K562 (cell line): ENCODE data around the gene UNC93B1.
"Not testable (repeated sequence)": the region's sequence is repeated elsewhere in the genome, so short reads cannot be mapped to it uniquely, and the experiment has no call there.

Experiments
- EP300 ChIP-seq: IDR thresholded peaks from 2 replicates; pipeline ENCODE4 v1.6.1; 2012; ENCODE audit warnings: low read length, improper control_type of control experiment
- FOXA3 ChIP-seq, 2 experiments: fragments of 450-650 bp in 1 of 2; sonication (generic) in 1 of 2; formaldehyde crosslinking; IDR thresholded peaks in 1 of 2; conservative IDR thresholded peaks in 1 of 2; 2 replicates each; pipeline versions ENCODE4 v1.4.0 to v1.8.0; 2020 to 2022; ENCODE audit warnings: mild to moderate bottlenecking in 2 of 2, missing genetic modification reagents in 1 of 2
- MTA2 ChIP-seq: fragments of 450-650 bp; IDR thresholded peaks from 2 replicates; pipeline ENCODE4 v1.6.1; 2016; ENCODE audit warnings: low read depth
- NR3C1 ChIP-seq: sonication (generic); formaldehyde crosslinking; IDR thresholded peaks from 2 replicates; pipeline ENCODE4 v1.8.1; 2022; ENCODE audit warnings: missing genetic modification reagents
- POLR2A ChIP-seq: fragments of 450-650 bp; conservative IDR thresholded peaks from 2 replicates; pipeline ENCODE4 v1.6.1; 2016
- POLR2AphosphoS2 ChIP-seq: IDR thresholded peaks from 2 replicates; pipeline ENCODE4 v1.6.1; 2012; ENCODE audit warnings: low read length, improper control_type of control experiment
- SMARCE1 ChIP-seq: fragments of 450-650 bp; IDR thresholded peaks from 2 replicates; pipeline ENCODE4 v1.7.1; 2016; ENCODE audit warnings: mild to moderate bottlenecking
- SNRNP70 ChIP-seq: fragments of 200-400 bp; formaldehyde crosslinking; optimal IDR thresholded peaks from 2 replicates; pipeline ENCODE3; 2017; ENCODE audit warnings: low read depth, low read length
- ZNF274 ChIP-seq: IDR thresholded peaks from 2 replicates; pipeline ENCODE4 v1.6.1; 2011; ENCODE audit warnings: low read depth, mild to moderate bottlenecking, low read length, moderate library complexity, borderline replicate concordance
- TF ChIP-seq, protein P1 (sequence below): fragments of 250-450 bp; sonication (Bioruptor Pico); IDR thresholded peaks from 2 replicates; pipeline ENCODE4 v1.5.0; 2020; ENCODE audit warnings: mild to moderate bottlenecking
- TF ChIP-seq, protein P2 (sequence below), 3 experiments: IDR thresholded peaks in 2 of 3; conservative IDR thresholded peaks in 1 of 3; 2 replicates each; pipeline ENCODE4 v1.5.1; 2011 to 2012; ENCODE audit warnings: low read length in 3 of 3, mild to moderate bottlenecking in 3 of 3, control low read depth in 2 of 3, improper control_type of control experiment in 1 of 3, inconsistent platforms in 1 of 3, low read depth in 1 of 3, mixed read lengths in 1 of 3, moderate library complexity in 1 of 3; ENCODE audit not compliant: insufficient read depth in 2 of 3
- TF ChIP-seq, protein P3 (sequence below), 2 experiments: IDR thresholded peaks; 2 replicates each; pipeline ENCODE4 v1.6.1; 2012; ENCODE audit warnings: improper control_type of control experiment in 2 of 2, low read depth in 2 of 2, low read length in 2 of 2, borderline replicate concordance in 1 of 2

DNA sequence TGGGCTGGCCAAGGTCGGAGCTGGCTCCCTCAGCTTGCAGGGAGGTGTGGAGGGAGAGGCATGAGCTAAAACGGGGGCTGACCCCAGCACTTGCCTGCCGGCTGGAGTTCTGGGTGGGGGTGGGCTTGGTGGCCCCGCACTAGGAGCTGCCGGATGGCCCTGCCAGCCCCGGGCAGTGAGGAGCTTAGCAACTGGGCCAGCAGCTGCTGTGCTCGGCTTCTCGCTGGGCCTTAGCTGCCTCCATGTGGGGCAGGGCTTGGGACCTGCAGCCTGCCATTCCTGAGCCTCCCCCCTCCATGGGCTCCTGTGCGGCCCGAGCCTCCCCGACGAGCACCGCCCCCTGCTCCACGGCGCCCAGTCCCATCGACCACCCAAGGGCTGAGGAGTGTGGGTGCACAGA is 40.7 kb downstream of the UNC93B1 start:
- TF ChIP-seq NR3C1 (CRISPR knock-in tag); POLR2A; MTA2; ZNF274; SNRNP70; SMARCE1; POLR2AphosphoS2; FOXA3 (CRISPR knock-in tag; conservative IDR thresholded peaks at IDR 0.05 in 1 of 2, IDR thresholded peaks at IDR 0.05 in 1 of 2); EP300: not testable (repeated sequence)
- TF ChIP-seq, protein P1, sequence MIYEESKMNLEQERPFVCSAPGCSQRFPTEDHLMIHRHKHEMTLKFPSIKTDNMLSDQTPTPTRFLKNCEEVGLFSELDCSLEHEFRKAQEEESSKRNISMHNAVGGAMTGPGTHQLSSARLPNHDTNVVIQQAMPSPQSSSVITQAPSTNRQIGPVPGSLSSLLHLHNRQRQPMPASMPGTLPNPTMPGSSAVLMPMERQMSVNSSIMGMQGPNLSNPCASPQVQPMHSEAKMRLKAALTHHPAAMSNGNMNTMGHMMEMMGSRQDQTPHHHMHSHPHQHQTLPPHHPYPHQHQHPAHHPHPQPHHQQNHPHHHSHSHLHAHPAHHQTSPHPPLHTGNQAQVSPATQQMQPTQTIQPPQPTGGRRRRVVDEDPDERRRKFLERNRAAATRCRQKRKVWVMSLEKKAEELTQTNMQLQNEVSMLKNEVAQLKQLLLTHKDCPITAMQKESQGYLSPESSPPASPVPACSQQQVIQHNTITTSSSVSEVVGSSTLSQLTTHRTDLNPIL (CRISPR knock-in tag) = not testable (repeated sequence)
- TF ChIP-seq, protein P2, sequence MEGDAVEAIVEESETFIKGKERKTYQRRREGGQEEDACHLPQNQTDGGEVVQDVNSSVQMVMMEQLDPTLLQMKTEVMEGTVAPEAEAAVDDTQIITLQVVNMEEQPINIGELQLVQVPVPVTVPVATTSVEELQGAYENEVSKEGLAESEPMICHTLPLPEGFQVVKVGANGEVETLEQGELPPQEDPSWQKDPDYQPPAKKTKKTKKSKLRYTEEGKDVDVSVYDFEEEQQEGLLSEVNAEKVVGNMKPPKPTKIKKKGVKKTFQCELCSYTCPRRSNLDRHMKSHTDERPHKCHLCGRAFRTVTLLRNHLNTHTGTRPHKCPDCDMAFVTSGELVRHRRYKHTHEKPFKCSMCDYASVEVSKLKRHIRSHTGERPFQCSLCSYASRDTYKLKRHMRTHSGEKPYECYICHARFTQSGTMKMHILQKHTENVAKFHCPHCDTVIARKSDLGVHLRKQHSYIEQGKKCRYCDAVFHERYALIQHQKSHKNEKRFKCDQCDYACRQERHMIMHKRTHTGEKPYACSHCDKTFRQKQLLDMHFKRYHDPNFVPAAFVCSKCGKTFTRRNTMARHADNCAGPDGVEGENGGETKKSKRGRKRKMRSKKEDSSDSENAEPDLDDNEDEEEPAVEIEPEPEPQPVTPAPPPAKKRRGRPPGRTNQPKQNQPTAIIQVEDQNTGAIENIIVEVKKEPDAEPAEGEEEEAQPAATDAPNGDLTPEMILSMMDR (IDR thresholded peaks at IDR 0.05 in 2 of 3, conservative IDR thresholded peaks at IDR 0.05 in 1 of 3; ENCODE audit: insufficient read depth in 2 of 3, low read depth in 1 of 3, low read length in 3 of 3) = not testable (repeated sequence)
- TF ChIP-seq, protein P3, sequence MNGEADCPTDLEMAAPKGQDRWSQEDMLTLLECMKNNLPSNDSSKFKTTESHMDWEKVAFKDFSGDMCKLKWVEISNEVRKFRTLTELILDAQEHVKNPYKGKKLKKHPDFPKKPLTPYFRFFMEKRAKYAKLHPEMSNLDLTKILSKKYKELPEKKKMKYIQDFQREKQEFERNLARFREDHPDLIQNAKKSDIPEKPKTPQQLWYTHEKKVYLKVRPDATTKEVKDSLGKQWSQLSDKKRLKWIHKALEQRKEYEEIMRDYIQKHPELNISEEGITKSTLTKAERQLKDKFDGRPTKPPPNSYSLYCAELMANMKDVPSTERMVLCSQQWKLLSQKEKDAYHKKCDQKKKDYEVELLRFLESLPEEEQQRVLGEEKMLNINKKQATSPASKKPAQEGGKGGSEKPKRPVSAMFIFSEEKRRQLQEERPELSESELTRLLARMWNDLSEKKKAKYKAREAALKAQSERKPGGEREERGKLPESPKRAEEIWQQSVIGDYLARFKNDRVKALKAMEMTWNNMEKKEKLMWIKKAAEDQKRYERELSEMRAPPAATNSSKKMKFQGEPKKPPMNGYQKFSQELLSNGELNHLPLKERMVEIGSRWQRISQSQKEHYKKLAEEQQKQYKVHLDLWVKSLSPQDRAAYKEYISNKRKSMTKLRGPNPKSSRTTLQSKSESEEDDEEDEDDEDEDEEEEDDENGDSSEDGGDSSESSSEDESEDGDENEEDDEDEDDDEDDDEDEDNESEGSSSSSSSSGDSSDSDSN (IDR thresholded peaks at IDR 0.05; ENCODE audit: borderline replicate concordance in 1 of 2, low read depth in 2 of 2, low read length in 2 of 2) = not testable (repeated sequence)
